Endothelial cell of umbilical vein (primary cell): ENCODE measurements around the gene POU3F3. TPM values are rescaled to one million over a fixed set of nuclear protein-coding genes. Genes with fewer than 3 reads are reported as not detected.

Experiments
- BruUV-seq: library from RNA; stranded (reverse); fragments of 400-500 nt; replicated peaks from 2 replicates; lab custom pipeline; 2021; lab: Mats Ljungman, UMichigan
- CTCF ChIA-PET: fragments of 300-600, 350-600 bp; sonication (Branson Sonifier 250); formaldehyde crosslinking; loops from one replicate; lab custom pipeline; 2021; ENCODE audit warnings: antibody characterized with exemption, inconsistent platforms; lab: Charles Lee
- POLR2A ChIA-PET: fragments of 300-600, 350-600 bp; sonication (Branson Sonifier 250); formaldehyde crosslinking; loops from one replicate; lab custom pipeline; 2021; ENCODE audit warnings: antibody characterized with exemption, inconsistent platforms; lab: Charles Lee
- DNase-seq: peaks from one replicate; pipeline ENCODE4 v3.0.0-alpha.2; 2011; ENCODE audit warnings: low read depth, low spot score
- FAIRE-seq: peaks from 2 replicates; lab custom pipeline; 2011; peaks lifted over from hg19 to GRCh38; lab: Jason Lieb, UNC
- H2AFZ ChIP-seq: 2 replicates; pipeline ENCODE4 v1.6.0; 2012; ENCODE audit warnings: low read depth, low read length, control low read depth, inconsistent platforms
- H3K27ac ChIP-seq: 2 replicates; pipeline ENCODE4 v1.5.1; 2011; ENCODE audit warnings: low read depth, mild to moderate bottlenecking, control low read depth, low read length, moderate library complexity; ENCODE audit not compliant: insufficient read depth
- H3K27me3 ChIP-seq, 2 experiments: 2 replicates each; pipeline versions ENCODE4 v1.6.0 to v1.6.1; 2011; ENCODE audit warnings: low read length in 2 of 2, mixed read lengths in 1 of 2; ENCODE audit not compliant: control insufficient read depth in 2 of 2, insufficient read depth in 2 of 2
- H3K36me3 ChIP-seq, 2 experiments: 2 replicates in 1 of 2; 3 replicates in 1 of 2; pipeline ENCODE4 v1.5.1; 2011; ENCODE audit warnings: low read length in 2 of 2, mild to moderate bottlenecking in 1 of 2, moderate library complexity in 1 of 2; ENCODE audit not compliant: control insufficient read depth in 2 of 2, insufficient read depth in 2 of 2; ENCODE audit errors: extremely low read depth in 1 of 2
- H3K4me1 ChIP-seq: 3 replicates; pipeline ENCODE4 v1.5.1; 2011; ENCODE audit warnings: mild to moderate bottlenecking, low read length; ENCODE audit not compliant: control insufficient read depth, insufficient read depth; ENCODE audit errors: extremely low read depth
- H3K4me2 ChIP-seq: 2 replicates; pipeline ENCODE4 v1.6.1; 2011; ENCODE audit warnings: low read length, control low read depth, mixed read lengths; ENCODE audit not compliant: insufficient read depth
- H3K4me3 ChIP-seq, 3 experiments: fragments of 200-600 bp in 1 of 3; sonication (generic), shearing (Covaris generic) in 1 of 3; replicated peaks in 1 of 3; 2 replicates each; pipeline ENCODE4 v1.5.1; 2011 to 2016; ENCODE audit warnings: control low read depth in 3 of 3, low read length in 3 of 3, mild to moderate bottlenecking in 2 of 3, inconsistent platforms in 1 of 3, low read depth in 1 of 3, moderate library complexity in 1 of 3; ENCODE audit not compliant: insufficient read depth in 1 of 3
- H3K79me2 ChIP-seq: 2 replicates; pipeline ENCODE4 v1.6.0; 2012; ENCODE audit warnings: low read length, inconsistent platforms; ENCODE audit not compliant: control insufficient read depth, insufficient read depth
- H3K9ac ChIP-seq: replicated peaks from 2 replicates; pipeline ENCODE3; 2011; ENCODE audit warnings: low read length, control low read depth; ENCODE audit not compliant: insufficient read depth; ENCODE audit errors: extremely low read depth
- H3K9me1 ChIP-seq: replicated peaks from 3 replicates; pipeline ENCODE4 v1.6.0; 2011; ENCODE audit warnings: mild to moderate bottlenecking, low read length; ENCODE audit not compliant: control insufficient read depth, insufficient read depth; ENCODE audit errors: extremely low read depth
- H3K9me3 ChIP-seq: replicated peaks from 2 replicates; pipeline ENCODE4 v1.5.1; 2012; ENCODE audit warnings: low read length, inconsistent platforms; ENCODE audit not compliant: control insufficient read depth, insufficient read depth
- H4K20me1 ChIP-seq: replicated peaks from 2 replicates; pipeline ENCODE3; 2011; ENCODE audit warnings: mild to moderate bottlenecking, low read length; ENCODE audit not compliant: control insufficient read depth, insufficient read depth; ENCODE audit errors: extremely low read depth
- EZH2 ChIP-seq: IDR thresholded peaks from 2 replicates; pipeline ENCODE4 v1.6.1; 2012; ENCODE audit warnings: borderline replicate concordance, low read depth, mild to moderate bottlenecking, moderate library complexity, low read length, inconsistent platforms; ENCODE audit not compliant: severe bottlenecking
- GATA2 ChIP-seq: IDR thresholded peaks from 2 replicates; pipeline ENCODE4 v1.7.0; 2011; ENCODE audit warnings: low read depth, mild to moderate bottlenecking, moderate library complexity, mixed read lengths, low read length; ENCODE audit not compliant: insufficient read length, insufficient read depth
- JUN ChIP-seq: IDR thresholded peaks from 2 replicates; pipeline ENCODE4 v1.6.1; 2011; ENCODE audit warnings: borderline replicate concordance, low read depth; ENCODE audit not compliant: insufficient read length, insufficient read depth
- POLR2A ChIP-seq: IDR thresholded peaks from 2 replicates; pipeline ENCODE4 v1.6.1; 2012; ENCODE audit warnings: low read depth, mild to moderate bottlenecking, control low read depth, low read length
- dilution Hi-C: fragments of 300-500 bp; cut with MboI; formaldehyde crosslinking; loops from one replicate; pipeline ENCODE4 v1.15.0; 2019; ENCODE audit warnings: low sequenced_read_pairs; ENCODE audit not compliant: extremely low pct_ligation_motif_present
- intact Hi-C: fragments of 100-400 bp; cut with micrococcal nuclease; formaldehyde crosslinking; loops from one replicate; pipeline ENCODE4 v1.10.0; 2022
- polyA plus RNA-seq, 4 experiments: library from polyadenylated mRNA; depleted of rRNA in 3 of 4; stranded (reverse) in 3 of 4; unstranded in 1 of 4; fragments of >200 nt; gene quantifications; 2 replicates each; pipeline versions ENCODE4 v1.2.1 to v1.2.3, GENCODE V29; 2011 to 2012; ENCODE audit warnings: missing spikeins in 1 of 4
- total RNA-seq: library from RNA; stranded (reverse); gene quantifications from 2 replicates; pipeline ENCODE4 v1.2.3, GENCODE V29; 2021
- TF ChIP-seq, protein P1 (sequence below), 2 donors: IDR thresholded peaks; 1 replicate in 1 of 2; 2 replicates in 1 of 2; pipeline ENCODE4 v1.5.1; 2011; ENCODE audit warnings: low read length in 2 of 2, mild to moderate bottlenecking in 2 of 2, moderate library complexity in 2 of 2, control low read depth in 1 of 2, inconsistent platforms in 1 of 2, low read depth in 1 of 2; ENCODE audit not compliant: insufficient read depth in 1 of 2; ENCODE audit errors: extremely low read depth in 1 of 2
- TF ChIP-seq, protein P2 (sequence below): IDR thresholded peaks from 2 replicates; pipeline ENCODE4 v1.6.1; 2011; ENCODE audit not compliant: insufficient read depth, insufficient read length

The POU3F3 gene
- total and polyA plus RNA-seq, 2 donors (not counting 3 experiments of a cell fraction or from before 2014, with no cell fraction given) = not detected

DNA sequence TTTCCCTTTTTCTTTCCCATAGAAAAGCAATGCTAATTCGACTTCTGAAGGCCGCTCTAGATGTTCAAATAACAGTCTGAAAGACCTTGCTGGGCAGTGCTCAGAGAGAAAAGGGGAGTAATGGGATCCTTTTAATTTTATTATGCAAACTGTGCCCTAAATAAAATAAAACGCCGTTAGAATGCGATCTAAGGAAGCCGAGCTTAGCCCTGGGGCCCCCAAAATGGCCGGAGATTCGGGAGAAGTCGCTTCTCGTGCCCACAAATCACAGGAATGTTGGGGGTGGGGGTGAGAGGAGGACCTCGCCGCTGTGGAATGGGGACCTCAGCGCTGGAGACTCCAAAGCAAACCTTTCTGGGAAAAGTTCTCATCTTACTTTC, 8.4 kb upstream of the POU3F3 start:
- Histone ChIP-seq H3K27me3 (peaks cover 71 to 81% of the 10 kb centered on the region in 2 experiments), H4K20me1 (no peaks in the 10 kb centered on the region), H3K9me3 (no peaks in the 10 kb centered on the region), H3K9me1 (no peaks in the 10 kb centered on the region), H3K9ac (no peak overlapping the region), H3K27ac (no peak overlapping the region), H3K79me2 (no peaks in the 10 kb centered on the region), H3K36me3 (no peaks in the 10 kb centered on the region), H3K4me3 (no peak overlapping the region), H3K4me1 (no peaks in the 10 kb centered on the region), H3K4me2 (no peak overlapping the region), H2AFZ (no peak overlapping the region)
- intact Hi-C loops (no loop called here), dilution Hi-C loops (no loop called here)
- ChIA-PET CTCF (no interaction called here), POLR2A (no interaction called here)
- DNase-seq (no peak), FAIRE-seq (no peak)
- TF ChIP-seq, protein P1, sequence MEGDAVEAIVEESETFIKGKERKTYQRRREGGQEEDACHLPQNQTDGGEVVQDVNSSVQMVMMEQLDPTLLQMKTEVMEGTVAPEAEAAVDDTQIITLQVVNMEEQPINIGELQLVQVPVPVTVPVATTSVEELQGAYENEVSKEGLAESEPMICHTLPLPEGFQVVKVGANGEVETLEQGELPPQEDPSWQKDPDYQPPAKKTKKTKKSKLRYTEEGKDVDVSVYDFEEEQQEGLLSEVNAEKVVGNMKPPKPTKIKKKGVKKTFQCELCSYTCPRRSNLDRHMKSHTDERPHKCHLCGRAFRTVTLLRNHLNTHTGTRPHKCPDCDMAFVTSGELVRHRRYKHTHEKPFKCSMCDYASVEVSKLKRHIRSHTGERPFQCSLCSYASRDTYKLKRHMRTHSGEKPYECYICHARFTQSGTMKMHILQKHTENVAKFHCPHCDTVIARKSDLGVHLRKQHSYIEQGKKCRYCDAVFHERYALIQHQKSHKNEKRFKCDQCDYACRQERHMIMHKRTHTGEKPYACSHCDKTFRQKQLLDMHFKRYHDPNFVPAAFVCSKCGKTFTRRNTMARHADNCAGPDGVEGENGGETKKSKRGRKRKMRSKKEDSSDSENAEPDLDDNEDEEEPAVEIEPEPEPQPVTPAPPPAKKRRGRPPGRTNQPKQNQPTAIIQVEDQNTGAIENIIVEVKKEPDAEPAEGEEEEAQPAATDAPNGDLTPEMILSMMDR (IDR thresholded peaks at IDR 0.05; ENCODE audit: extremely low read depth in 1 of 2, insufficient read depth in 1 of 2, low read depth in 1 of 2, low read length in 2 of 2) = no peak
- TF ChIP-seq, protein P2, sequence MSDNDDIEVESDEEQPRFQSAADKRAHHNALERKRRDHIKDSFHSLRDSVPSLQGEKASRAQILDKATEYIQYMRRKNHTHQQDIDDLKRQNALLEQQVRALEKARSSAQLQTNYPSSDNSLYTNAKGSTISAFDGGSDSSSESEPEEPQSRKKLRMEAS = no peak
- TF ChIP-seq JUN (no peak), GATA2 (no peak), EZH2 (no peak), POLR2A (no peak)
- BruUV-seq = no TSS peak
